ENCODE measurements around the gene PSMF1. TPM values are rescaled to one million over a fixed set of nuclear protein-coding genes. Genes with fewer than 3 reads are reported as not detected.

PSMF1 gene
- polyA plus RNA-seq, 1 experiment = 154 TPM

GRCh38 chr20:1177680-1178079 is 59.3 kb downstream of the PSMF1 start:
- TF ChIP-seq, protein P1, sequence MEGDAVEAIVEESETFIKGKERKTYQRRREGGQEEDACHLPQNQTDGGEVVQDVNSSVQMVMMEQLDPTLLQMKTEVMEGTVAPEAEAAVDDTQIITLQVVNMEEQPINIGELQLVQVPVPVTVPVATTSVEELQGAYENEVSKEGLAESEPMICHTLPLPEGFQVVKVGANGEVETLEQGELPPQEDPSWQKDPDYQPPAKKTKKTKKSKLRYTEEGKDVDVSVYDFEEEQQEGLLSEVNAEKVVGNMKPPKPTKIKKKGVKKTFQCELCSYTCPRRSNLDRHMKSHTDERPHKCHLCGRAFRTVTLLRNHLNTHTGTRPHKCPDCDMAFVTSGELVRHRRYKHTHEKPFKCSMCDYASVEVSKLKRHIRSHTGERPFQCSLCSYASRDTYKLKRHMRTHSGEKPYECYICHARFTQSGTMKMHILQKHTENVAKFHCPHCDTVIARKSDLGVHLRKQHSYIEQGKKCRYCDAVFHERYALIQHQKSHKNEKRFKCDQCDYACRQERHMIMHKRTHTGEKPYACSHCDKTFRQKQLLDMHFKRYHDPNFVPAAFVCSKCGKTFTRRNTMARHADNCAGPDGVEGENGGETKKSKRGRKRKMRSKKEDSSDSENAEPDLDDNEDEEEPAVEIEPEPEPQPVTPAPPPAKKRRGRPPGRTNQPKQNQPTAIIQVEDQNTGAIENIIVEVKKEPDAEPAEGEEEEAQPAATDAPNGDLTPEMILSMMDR (IDR thresholded peaks at IDR 0.05; ENCODE audit: insufficient read depth, low read depth, low read length) = no peak
- Histone ChIP-seq H3K27me3 (ENCODE audit: control insufficient read depth, insufficient read depth, low read length) (no peaks in the 10 kb centered on the region; the same call in 1 of the 2 replicates), H3K4me3 (ENCODE audit: low read depth, low read length) (no peak overlapping the region), H3K36me3 (ENCODE audit: control insufficient read depth, insufficient read depth, low read length) (no peaks in the 10 kb centered on the region)
- ChIA-PET CTCF (no interaction called here), POLR2A (no interaction called here)
- no peak for DNase-seq (ENCODE audit: low read depth)

GRCh38 chr20:1178103-1178502 is 59.7 kb downstream of the PSMF1 start:
- Histone ChIP-seq H3K36me3 (ENCODE audit: control insufficient read depth, insufficient read depth, low read length) (no peaks in the 10 kb centered on the region), H3K4me3 (ENCODE audit: low read depth, low read length) (no peak overlapping the region), H3K27me3 (ENCODE audit: control insufficient read depth, insufficient read depth, low read length) (peaks cover 2% of the 10 kb centered on the region)
- TF ChIP-seq, protein P1 (IDR thresholded peaks at IDR 0.05; ENCODE audit: insufficient read depth, low read depth, low read length) = no peak
- CTCF ChIA-PET = no interaction called here
- no peak for DNase-seq (ENCODE audit: low read depth)
- POLR2A ChIA-PET = no interaction called here

- Histone ChIP-seq H3K36me3 (ENCODE audit: control insufficient read depth, insufficient read depth, low read length) (no peaks in the 10 kb centered on the region), H3K4me3 (ENCODE audit: low read depth, low read length) (no peak overlapping the region), H3K27me3 (ENCODE audit: control insufficient read depth, insufficient read depth, low read length) (peaks cover 6% of the 10 kb centered on the region)
- no peak for DNase-seq (ENCODE audit: low read depth)
- TF ChIP-seq, protein P1 (IDR thresholded peaks at IDR 0.05; ENCODE audit: insufficient read depth, low read depth, low read length) = no peak
- CTCF ChIA-PET = no interaction called here
- POLR2A ChIA-PET = no interaction called here
Observed at GRCh38 chr20:1178623-1179022, 60.2 kb downstream of the PSMF1 start.

GRCh38 chr20:1180949-1181348 is 62.5 kb downstream of the PSMF1 start:
- ChIA-PET POLR2A (no interaction called here), CTCF (interaction anchor here (0.7 kb wide), 1 partner anchor 32 kb away, joined by 3 read pairs; no protein-coding TSS in a partner anchor)
- peaks cover 15% of the 10 kb centered on the region for H3K27me3 ChIP-seq (ENCODE audit: control insufficient read depth, insufficient read depth, low read length)
- TF ChIP-seq, protein P1 (IDR thresholded peaks at IDR 0.05; ENCODE audit: insufficient read depth, low read depth, low read length) = no peak
- no peak overlapping the region for H3K4me3 ChIP-seq (ENCODE audit: low read depth, low read length)
- H3K36me3 ChIP-seq (ENCODE audit: control insufficient read depth, insufficient read depth, low read length) = no peaks in the 10 kb centered on the region
- DNase-seq (ENCODE audit: low read depth) = no peak

GRCh38 chr20:1182106-1182505 is 63.7 kb downstream of the PSMF1 start:
- CTCF ChIA-PET = interaction anchor here (0.8 kb wide), 1 partner anchor 21 kb away, joined by 3 read pairs; the partner anchor contains the start of gene C20orf202
- no peak overlapping the region for H3K4me3 ChIP-seq (ENCODE audit: low read depth, low read length)
- H3K36me3 ChIP-seq (ENCODE audit: control insufficient read depth, insufficient read depth, low read length) = no peaks in the 10 kb centered on the region
- H3K27me3 ChIP-seq (ENCODE audit: control insufficient read depth, insufficient read depth, low read length) = peaks cover 25% of the 10 kb centered on the region
- POLR2A ChIA-PET = no interaction called here
- no peak for DNase-seq (ENCODE audit: low read depth)
- TF ChIP-seq, protein P1 (IDR thresholded peaks at IDR 0.05; ENCODE audit: insufficient read depth, low read depth, low read length) = no peak
